GM21390 (cell line): ENCODE data around the gene ASIC3.
"Not testable (repeated sequence)": the region's sequence is repeated elsewhere in the genome, so short reads cannot be mapped to it uniquely, and the experiment has no call there.

ENCODE experiments used
- ATAC-seq: cut with Tn5 transposase; IDR thresholded peaks from one replicate; pipeline ENCODE4 v1.9.1; 2021; ENCODE audit not compliant: unreplicated experiment

ASIC3 gene

GRCh38 chr7:151047976-151048815 lies at the start of gene ASIC3:
Gene ASIC3 (plus strand): TSS chr7:151048531. CDS start chr7:151048886, 355 bp downstream.
- no peak for ATAC-seq

- no peak for ATAC-seq
Observed at GRCh38 chr7:150999001-150999400, 49.3 kb upstream of the ASIC3 start.

- no peak for ATAC-seq
Observed at GRCh38 chr7:150999497-151000230, 48.7 kb upstream of the ASIC3 start.

GRCh38 chr7:151000897-151001495 lies 47.3 kb upstream of the ASIC3 start:
- ATAC-seq, result no peak

- no peak for ATAC-seq
Observed at GRCh38 chr7:151001546-151001945, 46.8 kb upstream of the ASIC3 start.

- ATAC-seq, result no peak
Observed at GRCh38 chr7:151003572-151003971, 44.8 kb upstream of the ASIC3 start.

GRCh38 chr7:151005566-151005965 lies 42.8 kb upstream of the ASIC3 start:
- no peak for ATAC-seq

GRCh38 chr7:151006590-151007300 lies 41.6 kb upstream of the ASIC3 start:
- ATAC-seq, result no peak

- ATAC-seq, result no peak
Observed at GRCh38 chr7:151007469-151007898, 40.8 kb upstream of the ASIC3 start.

GRCh38 chr7:151008143-151008510 lies 40.2 kb upstream of the ASIC3 start:
- ATAC-seq, result no peak

- ATAC-seq, result no peak
Observed at GRCh38 chr7:151008511-151009323, 39.6 kb upstream of the ASIC3 start.

- no peak for ATAC-seq
Observed at GRCh38 chr7:151009327-151010036, 38.8 kb upstream of the ASIC3 start.

GRCh38 chr7:151010037-151010306 lies 38.4 kb upstream of the ASIC3 start:
- ATAC-seq, result no peak

GRCh38 chr7:151010307-151011096 lies 37.8 kb upstream of the ASIC3 start:
- no peak for ATAC-seq

GRCh38 chr7:151011097-151011409 lies 37.3 kb upstream of the ASIC3 start:
- no peak for ATAC-seq

- not testable (repeated sequence) for ATAC-seq
Observed at GRCh38 chr7:151011616-151012015, 36.7 kb upstream of the ASIC3 start.

- no peak for ATAC-seq
Observed at GRCh38 chr7:151012031-151012692, 36.2 kb upstream of the ASIC3 start.

- no peak for ATAC-seq
Observed at GRCh38 chr7:151012911-151013347, 35.4 kb upstream of the ASIC3 start.

- ATAC-seq, result peak; percentile 4
Observed at GRCh38 chr7:151013356-151013732, 35.0 kb upstream of the ASIC3 start.
